Peyer's patch (tissue), 4 donors: ENCODE data around the gene NKX6-1. TPM values are rescaled to one million over a fixed set of nuclear protein-coding genes. Genes with fewer than 3 reads are reported as not detected.

Experiments used
- DNase-seq, 3 donors: peaks; one replicate each; pipeline ENCODE4 v3.0.0-alpha.2; 2017 to 2019
- H3K27ac ChIP-seq, 4 donors: fragments of 200-600 bp; sonication (generic); one replicate each; pipeline ENCODE4 v1.5.1; 2016 to 2019
- H3K27me3 ChIP-seq, 2 donors: fragments of 200-600 bp; sonication (generic); one replicate each; pipeline ENCODE4 v1.5.1; 2019
- H3K36me3 ChIP-seq, 3 donors: fragments of 200-600 bp; sonication (generic); one replicate each; pipeline ENCODE4 v1.5.1; 2016 to 2019
- H3K4me1 ChIP-seq, 4 donors: fragments of 200-600 bp; sonication (generic); one replicate each; pipeline ENCODE4 v1.5.1; 2016 to 2019
- H3K4me3 ChIP-seq, 4 donors: fragments of 200-600 bp; sonication (generic); 1 replicate in 3 of 4; 2 replicates in 1 of 4; pipeline ENCODE4 v1.5.1; 2016 to 2019; ENCODE audit warnings: mild to moderate bottlenecking in 1 of 4
- H3K9me3 ChIP-seq, 4 donors: fragments of 200-600 bp; sonication (generic); one replicate each; pipeline ENCODE4 v1.5.1; 2016 to 2019; ENCODE audit warnings: mild to moderate bottlenecking in 1 of 4
- CTCF ChIP-seq, 6 experiments: fragments of 450-650 bp in 4 of 6; fragments of 200-600 bp in 2 of 6; sonication (generic) in 1 of 6; IDR thresholded peaks; one replicate each; pipeline ENCODE4 v1.5.1; 2017 to 2019; ENCODE audit warnings: antibody characterized with exemption in 6 of 6, mild to moderate bottlenecking in 3 of 6, moderate library complexity in 1 of 6
- POLR2A ChIP-seq, 2 donors: fragments of 450-650 bp; IDR thresholded peaks; one replicate each; pipeline ENCODE4 v1.5.1; 2017; ENCODE audit warnings: antibody characterized with exemption in 2 of 2, mild to moderate bottlenecking in 2 of 2, moderate library complexity in 2 of 2
- total RNA-seq, 4 donors: library from RNA; depleted of rRNA; stranded (reverse); fragments of >200 nt; gene quantifications; one replicate each; pipeline ENCODE4 v1.1.0, GENCODE V29; 2016

The NKX6-1 gene
- not detected for total RNA-seq

- peaks cover 0 to 5% (median 0%) of the 10 kb centered on the region in 4 donors for H3K9me3 ChIP-seq
- H3K36me3 ChIP-seq, result no peaks in the 10 kb centered on the region
- no peak within 1 kb of the TSS for H3K27ac ChIP-seq
- DNase-seq, result peak; percentile 20 to 62 (median 56)
- H3K4me3 ChIP-seq, result peak within 1 kb of the TSS; percentile 18 to 44 (median 36)
- no peak for TF ChIP-seq POLR2A (IDR thresholded peaks at IDR 0.05)
- no peak for TF ChIP-seq CTCF (IDR thresholded peaks at IDR 0.05)
- H3K4me1 ChIP-seq, result peaks cover 0 to 33% (median 6%) of the 10 kb centered on the region in 4 donors
- H3K27me3 ChIP-seq, result peaks cover 0 to 93% of the 10 kb centered on the region in 2 donors
Observed at GRCh38 chr4:84498935-84499623, at the start of gene NKX6-1. NKX6-1 (minus strand) TSS chr4:84499292; CDS start chr4:84498228, 1,064 bp downstream.

- no peaks in the 10 kb centered on the region for H3K9me3 ChIP-seq
- no peaks in the 10 kb centered on the region for H3K36me3 ChIP-seq
- no peaks in the 10 kb centered on the region for H3K4me1 ChIP-seq
- TF ChIP-seq CTCF (IDR thresholded peaks at IDR 0.05) (no peak), POLR2A (IDR thresholded peaks at IDR 0.05) (no peak)
- no peaks in the 10 kb centered on the region for H3K27me3 ChIP-seq
- DNase-seq, result no peak
- no peak overlapping the region for H3K27ac ChIP-seq
- H3K4me3 ChIP-seq, result no peak overlapping the region
Observed at GRCh38 chr4:84547211-84547610, 48.1 kb upstream of the NKX6-1 start.

DNA sequence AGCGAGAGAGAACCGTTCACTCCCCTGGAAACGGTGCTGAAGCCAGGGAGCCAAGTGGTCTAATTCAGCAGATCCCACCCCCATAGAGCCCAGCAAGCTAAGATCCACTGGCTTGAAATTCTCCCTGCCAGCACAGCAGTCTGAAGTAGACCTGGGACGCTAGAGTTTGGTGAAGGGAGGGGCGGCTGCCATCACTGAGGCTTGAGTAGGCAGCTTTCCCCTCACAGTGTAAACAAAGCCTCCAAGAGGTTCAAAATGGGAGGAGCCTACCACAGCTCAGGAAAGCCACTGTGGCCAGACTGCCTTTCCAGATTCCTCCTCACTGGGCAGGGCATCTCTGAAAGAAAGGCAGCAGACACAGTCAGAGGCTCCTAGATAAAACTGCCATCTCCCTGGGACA lies 46.0 kb upstream of the NKX6-1 start:
- Histone ChIP-seq H3K36me3 (no peaks in the 10 kb centered on the region), H3K9me3 (no peaks in the 10 kb centered on the region), H3K27me3 (no peaks in the 10 kb centered on the region), H3K4me1 (no peaks in the 10 kb centered on the region), H3K4me3 (no peak overlapping the region), H3K27ac (no peak overlapping the region)
- TF ChIP-seq POLR2A (IDR thresholded peaks at IDR 0.05) (no peak), CTCF (IDR thresholded peaks at IDR 0.05) (no peak)
- DNase-seq, result no peak

DNA sequence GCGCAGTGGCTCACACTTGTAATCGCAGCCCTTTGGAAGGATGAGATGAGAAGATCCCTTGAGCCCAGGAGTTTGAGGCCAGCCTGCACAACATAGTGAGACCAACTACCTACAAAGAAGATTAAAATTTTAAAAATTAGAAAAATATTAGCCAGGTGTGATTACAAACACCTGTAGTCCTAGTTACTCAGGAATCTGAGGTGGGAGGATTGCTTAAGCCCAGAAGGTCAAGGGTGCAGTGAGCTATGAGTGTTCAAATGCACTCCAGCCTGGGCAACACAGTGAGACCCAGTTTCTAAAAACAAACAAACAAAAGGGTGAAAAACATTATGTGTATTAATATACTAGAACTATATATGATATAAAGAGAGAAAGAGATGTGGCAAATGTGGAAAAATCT lies 36.8 kb upstream of the NKX6-1 start:
- no peaks in the 10 kb centered on the region for H3K9me3 ChIP-seq
- no peak for TF ChIP-seq CTCF (IDR thresholded peaks at IDR 0.05)
- TF ChIP-seq POLR2A (IDR thresholded peaks at IDR 0.05), result no peak
- no peak for DNase-seq
- no peak overlapping the region for H3K4me3 ChIP-seq
- no peaks in the 10 kb centered on the region for H3K27me3 ChIP-seq
- no peak overlapping the region for H3K27ac ChIP-seq
- H3K36me3 ChIP-seq, result no peaks in the 10 kb centered on the region
- H3K4me1 ChIP-seq, result no peaks in the 10 kb centered on the region

DNA sequence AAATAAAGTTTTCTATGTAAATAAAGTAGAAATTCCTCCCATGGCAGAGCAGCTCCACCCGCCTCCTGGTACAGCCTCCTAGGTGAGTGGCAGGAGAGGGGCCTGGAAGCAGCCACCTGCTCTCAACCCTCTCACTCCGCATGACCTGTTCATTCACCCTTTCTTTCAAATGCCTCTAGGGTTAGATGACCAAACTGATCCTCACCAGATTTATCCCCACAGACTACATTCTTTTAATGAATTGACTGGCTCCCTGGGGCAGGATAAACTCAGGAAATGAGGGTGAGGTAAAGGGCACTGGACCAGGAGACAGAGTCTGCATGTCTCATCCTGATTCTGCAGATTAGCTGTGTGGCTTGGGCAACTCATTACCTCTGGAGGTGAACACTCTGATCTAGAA lies 32.6 kb upstream of the NKX6-1 start:
- Histone ChIP-seq H3K36me3 (no peaks in the 10 kb centered on the region), H3K9me3 (no peaks in the 10 kb centered on the region), H3K4me3 (no peak overlapping the region), H3K4me1 (no peaks in the 10 kb centered on the region), H3K27ac (no peak overlapping the region), H3K27me3 (no peaks in the 10 kb centered on the region)
- TF ChIP-seq POLR2A (IDR thresholded peaks at IDR 0.05) (no peak), CTCF (IDR thresholded peaks at IDR 0.05) (no peak)
- no peak for DNase-seq
